OCI-LY7 (cell line): Measurements from ENCODE around the gene PLCL2. TPM values are rescaled to one million over a fixed set of nuclear protein-coding genes. Genes with fewer than 3 reads are reported as not detected.

ENCODE experiments used
- BruUV-seq: library from RNA; stranded (reverse); fragments of 400-500 nt; replicated peaks from 2 replicates; lab custom pipeline; 2021; lab: Mats Ljungman, UMichigan
- CTCF ChIA-PET: fragments of 300-600 bp; sonication (Branson Sonifier 250); formaldehyde crosslinking; loops from one replicate; lab custom pipeline; 2022; ENCODE audit warnings: antibody characterized with exemption; ENCODE audit not compliant: unreplicated experiment; lab: Charles Lee
- POLR2A ChIA-PET: fragments of 300-600 bp; sonication (Branson Sonifier 250); formaldehyde crosslinking; loops from one replicate; lab custom pipeline; 2022; ENCODE audit warnings: antibody characterized with exemption; lab: Charles Lee
- DNase-seq: peaks from one replicate; pipeline ENCODE4 v3.0.0-alpha.2; 2015; ENCODE audit warnings: low spot score
- H2AFZ ChIP-seq: fragments of 200-600 bp; sonication (generic), shearing (Covaris generic); 2 replicates; pipeline ENCODE4 v1.6.1; 2014; ENCODE audit warnings: mild to moderate bottlenecking, antibody characterized with exemption, low read length, moderate library complexity
- H3K27ac ChIP-seq: fragments of 200-600 bp; sonication (generic); 2 replicates; pipeline ENCODE4 v1.5.1; 2014; ENCODE audit warnings: mixed run types, low read depth, mild to moderate bottlenecking, moderate library complexity, low read length, inconsistent platforms; ENCODE audit not compliant: poor library complexity, severe bottlenecking
- H3K36me3 ChIP-seq: fragments of 200-600 bp; sonication (generic); 2 replicates; pipeline ENCODE4 v1.6.1; 2014; ENCODE audit warnings: mild to moderate bottlenecking, antibody characterized with exemption, low read length, moderate library complexity, mixed read lengths; ENCODE audit not compliant: insufficient read depth
- H3K4me1 ChIP-seq: fragments of 200-600 bp; sonication (generic); 2 replicates; pipeline ENCODE4 v1.5.1; 2014; ENCODE audit warnings: mild to moderate bottlenecking, low read length; ENCODE audit not compliant: insufficient read depth, poor library complexity, severe bottlenecking
- H3K4me2 ChIP-seq: fragments of 200-600 bp; sonication (generic); 2 replicates; pipeline ENCODE4 v1.6.1; 2014; ENCODE audit warnings: mild to moderate bottlenecking, low read length
- H3K4me3 ChIP-seq: fragments of 200-600 bp; sonication (generic); 2 replicates; pipeline ENCODE4 v1.5.1; 2014; ENCODE audit warnings: mild to moderate bottlenecking, low read depth, low read length; ENCODE audit not compliant: poor library complexity, severe bottlenecking
- H3K79me2 ChIP-seq: fragments of 200-600 bp; sonication (generic); 2 replicates; pipeline ENCODE4 v1.6.1; 2016; ENCODE audit warnings: low read depth, mild to moderate bottlenecking, low read length, moderate library complexity, mixed read lengths; ENCODE audit not compliant: insufficient read depth
- H3K9me2 ChIP-seq: fragments of 200-600 bp; sonication (generic); 2 replicates; pipeline ENCODE4 v1.6.1; 2016; ENCODE audit warnings: mild to moderate bottlenecking, low read length, mixed read lengths; ENCODE audit not compliant: insufficient read depth
- H3K9me3 ChIP-seq: fragments of 200-600 bp; sonication (generic); 2 replicates; pipeline ENCODE4 v1.6.1; 2014; ENCODE audit warnings: mild to moderate bottlenecking, mixed run types, low read length, mixed read lengths
- H4K20me1 ChIP-seq: fragments of 200-600 bp; sonication (generic); 2 replicates; pipeline ENCODE4 v1.6.1; 2014; ENCODE audit warnings: mild to moderate bottlenecking, antibody characterized with exemption, low read length, moderate library complexity, mixed read lengths; ENCODE audit not compliant: insufficient read depth
- EZH2phosphoT487 ChIP-seq: fragments of 200-600 bp; sonication (generic); IDR thresholded peaks from 2 replicates; pipeline ENCODE4 v1.6.1; 2018; ENCODE audit warnings: low read depth, borderline replicate concordance, mild to moderate bottlenecking, mixed run types, antibody characterized with exemption, low read length, moderate library complexity, mixed read lengths
- intact Hi-C: fragments of 100-400 bp; cut with micrococcal nuclease; formaldehyde crosslinking; loops from one replicate; pipeline ENCODE4 v1.10.0; 2022; ENCODE audit not compliant: unreplicated experiment
- total RNA-seq, 2 experiments: library from RNA; depleted of rRNA in 1 of 2; stranded (reverse); fragments of >200 nt in 1 of 2; shearing (Covaris generic) in 1 of 2; gene quantifications; 2 replicates each; pipeline ENCODE4 v1.2.3, GENCODE V29; 2014 to 2022
- TF ChIP-seq, protein P1 (sequence below): fragments of 200-600 bp; sonication (generic); conservative IDR thresholded peaks from 2 replicates; pipeline ENCODE4 v1.5.1; 2014; ENCODE audit warnings: mild to moderate bottlenecking, antibody characterized with exemption, low read length, moderate library complexity, mixed read lengths

The PLCL2 gene
- total RNA-seq, 2 experiments from 2014 or later = 34.1 to 41.6 TPM

DNA sequence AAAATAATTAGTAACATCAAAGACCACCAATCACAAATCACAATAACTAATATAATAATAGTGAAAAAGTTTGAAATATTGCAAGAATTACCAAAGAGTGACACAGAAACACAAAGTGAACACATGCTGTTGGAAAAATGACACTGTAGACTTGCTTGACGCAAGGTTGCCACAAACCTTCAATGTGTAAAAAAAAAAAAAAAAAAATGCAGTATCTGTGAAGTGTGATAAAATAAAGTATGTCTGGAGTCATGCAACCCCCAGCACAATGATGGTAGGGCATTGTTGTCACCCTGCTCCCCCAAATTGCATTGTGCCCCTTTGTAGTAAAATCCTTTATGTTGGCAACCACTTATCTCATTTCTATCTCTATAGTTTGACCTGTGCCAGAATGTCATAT, 190.6 kb downstream of the PLCL2 start:
- H3K9me3 ChIP-seq = 0 out of 2 replicates have a peak, but pooled peaks cover 3% of the 10 kb centered on the region
- H2AFZ ChIP-seq = no peak overlapping the region
- H3K4me3 ChIP-seq = no peak overlapping the region
- H3K27ac ChIP-seq = no peak overlapping the region
- ChIA-PET CTCF (no interaction called here), POLR2A (no interaction called here)
- DNase-seq = no peak
- TF ChIP-seq, protein P1, sequence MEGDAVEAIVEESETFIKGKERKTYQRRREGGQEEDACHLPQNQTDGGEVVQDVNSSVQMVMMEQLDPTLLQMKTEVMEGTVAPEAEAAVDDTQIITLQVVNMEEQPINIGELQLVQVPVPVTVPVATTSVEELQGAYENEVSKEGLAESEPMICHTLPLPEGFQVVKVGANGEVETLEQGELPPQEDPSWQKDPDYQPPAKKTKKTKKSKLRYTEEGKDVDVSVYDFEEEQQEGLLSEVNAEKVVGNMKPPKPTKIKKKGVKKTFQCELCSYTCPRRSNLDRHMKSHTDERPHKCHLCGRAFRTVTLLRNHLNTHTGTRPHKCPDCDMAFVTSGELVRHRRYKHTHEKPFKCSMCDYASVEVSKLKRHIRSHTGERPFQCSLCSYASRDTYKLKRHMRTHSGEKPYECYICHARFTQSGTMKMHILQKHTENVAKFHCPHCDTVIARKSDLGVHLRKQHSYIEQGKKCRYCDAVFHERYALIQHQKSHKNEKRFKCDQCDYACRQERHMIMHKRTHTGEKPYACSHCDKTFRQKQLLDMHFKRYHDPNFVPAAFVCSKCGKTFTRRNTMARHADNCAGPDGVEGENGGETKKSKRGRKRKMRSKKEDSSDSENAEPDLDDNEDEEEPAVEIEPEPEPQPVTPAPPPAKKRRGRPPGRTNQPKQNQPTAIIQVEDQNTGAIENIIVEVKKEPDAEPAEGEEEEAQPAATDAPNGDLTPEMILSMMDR = no peak
- TF ChIP-seq EZH2phosphoT487 = no peak
- intact Hi-C loops = no loop called here
- BruUV-seq = no TSS peak
- H3K4me1 ChIP-seq = no peaks in the 10 kb centered on the region
- H3K36me3 ChIP-seq = peaks cover 38% of the 10 kb centered on the region
- H4K20me1 ChIP-seq = no peaks in the 10 kb centered on the region
- no peaks in the 10 kb centered on the region for H3K79me2 ChIP-seq
- no peaks in the 10 kb centered on the region for H3K9me2 ChIP-seq
- H3K4me2 ChIP-seq = no peak overlapping the region

GRCh38 chr3:17075907-17076306, 191.2 kb downstream of the PLCL2 start:
- Histone ChIP-seq H3K9me3 (0 out of 2 replicates have a peak, but pooled peaks cover 3% of the 10 kb centered on the region), H3K27ac (no peak overlapping the region), H3K9me2 (no peaks in the 10 kb centered on the region), H3K4me2 (no peak overlapping the region), H4K20me1 (no peaks in the 10 kb centered on the region), H3K4me1 (no peaks in the 10 kb centered on the region), H3K79me2 (no peaks in the 10 kb centered on the region), H3K4me3 (no peak overlapping the region), H2AFZ (no peak overlapping the region), H3K36me3 (peaks cover 36% of the 10 kb centered on the region)
- intact Hi-C loops = no loop called here
- CTCF ChIA-PET = no interaction called here
- TF ChIP-seq, protein P1 = no peak
- TF ChIP-seq EZH2phosphoT487 = no peak
- POLR2A ChIA-PET = no interaction called here
- no peak for DNase-seq
- no TSS peak for BruUV-seq

GRCh38 chr3:17076940-17077605, 192.3 kb downstream of the PLCL2 start:
- no peaks in the 10 kb centered on the region for H4K20me1 ChIP-seq
- no peak overlapping the region for H3K27ac ChIP-seq
- H2AFZ ChIP-seq = no peak overlapping the region
- no peaks in the 10 kb centered on the region for H3K9me2 ChIP-seq
- no peaks in the 10 kb centered on the region for H3K4me1 ChIP-seq
- DNase-seq = no peak
- H3K9me3 ChIP-seq = 0 out of 2 replicates have a peak, but pooled peaks cover 3% of the 10 kb centered on the region
- H3K36me3 ChIP-seq = peaks cover 42% of the 10 kb centered on the region
- H3K79me2 ChIP-seq = no peaks in the 10 kb centered on the region
- TF ChIP-seq EZH2phosphoT487 = no peak
- TF ChIP-seq, protein P1 = no peak
- H3K4me3 ChIP-seq = no peak overlapping the region
- POLR2A ChIA-PET = no interaction called here
- intact Hi-C loops = no loop called here
- no TSS peak for BruUV-seq
- H3K4me2 ChIP-seq = no peak overlapping the region
- CTCF ChIA-PET = no interaction called here
